Measurements from ENCODE around the gene GNAS. TPM values are rescaled to one million over a fixed set of nuclear protein-coding genes. Genes with fewer than 3 reads are reported as not detected.

The GNAS gene
- total RNA-seq, 1 donor from 2014 or later: 744 TPM

DNA sequence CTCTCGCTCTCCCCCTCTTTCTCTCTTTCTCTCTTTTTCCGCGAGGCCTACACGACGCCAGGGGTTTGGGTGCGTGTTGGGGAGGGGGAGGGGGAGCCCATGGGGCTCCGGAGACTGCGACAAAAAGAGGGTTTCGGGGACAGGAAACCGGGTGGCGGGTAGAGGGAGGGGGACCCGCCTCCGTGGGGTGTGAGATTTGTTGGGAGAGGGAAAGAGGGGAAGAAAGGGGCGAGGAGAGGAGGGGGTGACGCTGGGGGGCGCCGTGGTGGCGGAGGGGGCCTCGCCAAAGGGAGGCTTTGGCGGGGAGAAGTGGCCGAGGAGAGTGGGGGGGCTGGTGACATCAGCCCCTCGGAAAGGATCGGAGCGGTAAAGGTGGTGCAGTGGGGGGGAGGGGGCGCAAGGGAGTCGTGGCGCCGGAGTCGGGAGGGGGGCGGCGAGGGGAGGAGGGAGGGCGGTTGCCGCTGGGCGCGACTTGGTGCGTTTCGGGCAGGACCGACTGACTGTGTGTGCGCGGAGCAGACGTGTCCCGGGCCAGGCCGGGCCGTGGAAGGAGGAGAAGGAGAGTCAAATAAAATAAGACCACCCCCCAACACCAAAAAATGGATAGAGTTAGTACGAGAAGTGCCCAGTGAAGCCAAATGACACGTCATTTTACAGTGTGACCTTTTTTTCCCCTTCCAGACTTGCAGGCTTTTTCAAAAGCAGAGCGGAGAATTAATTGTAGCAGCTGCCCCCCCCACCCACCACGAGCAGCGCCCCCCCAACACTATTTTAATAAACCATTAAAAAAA, 39.8 kb downstream of the GNAS start:
- Histone ChIP-seq H3K4me3 (peak overlapping the region; percentile 70), H3K36me3 (peaks cover 7% of the 10 kb centered on the region), H3K4me1 (peaks cover 46% of the 10 kb centered on the region), H3K27ac (peak overlapping the region; percentile 91), H3K9me3 (no peaks in the 10 kb centered on the region), H3K27me3 (ENCODE audit: low read depth) (no peaks in the 10 kb centered on the region)
- TF ChIP-seq, protein P1, sequence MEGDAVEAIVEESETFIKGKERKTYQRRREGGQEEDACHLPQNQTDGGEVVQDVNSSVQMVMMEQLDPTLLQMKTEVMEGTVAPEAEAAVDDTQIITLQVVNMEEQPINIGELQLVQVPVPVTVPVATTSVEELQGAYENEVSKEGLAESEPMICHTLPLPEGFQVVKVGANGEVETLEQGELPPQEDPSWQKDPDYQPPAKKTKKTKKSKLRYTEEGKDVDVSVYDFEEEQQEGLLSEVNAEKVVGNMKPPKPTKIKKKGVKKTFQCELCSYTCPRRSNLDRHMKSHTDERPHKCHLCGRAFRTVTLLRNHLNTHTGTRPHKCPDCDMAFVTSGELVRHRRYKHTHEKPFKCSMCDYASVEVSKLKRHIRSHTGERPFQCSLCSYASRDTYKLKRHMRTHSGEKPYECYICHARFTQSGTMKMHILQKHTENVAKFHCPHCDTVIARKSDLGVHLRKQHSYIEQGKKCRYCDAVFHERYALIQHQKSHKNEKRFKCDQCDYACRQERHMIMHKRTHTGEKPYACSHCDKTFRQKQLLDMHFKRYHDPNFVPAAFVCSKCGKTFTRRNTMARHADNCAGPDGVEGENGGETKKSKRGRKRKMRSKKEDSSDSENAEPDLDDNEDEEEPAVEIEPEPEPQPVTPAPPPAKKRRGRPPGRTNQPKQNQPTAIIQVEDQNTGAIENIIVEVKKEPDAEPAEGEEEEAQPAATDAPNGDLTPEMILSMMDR (IDR thresholded peaks at IDR 0.05): no peak
- ATAC-seq (peak; percentile 38 to 41), DNase-seq (peak; percentile 81)
- intact Hi-C loops (cut with DNase I): no loop called here

DNA sequence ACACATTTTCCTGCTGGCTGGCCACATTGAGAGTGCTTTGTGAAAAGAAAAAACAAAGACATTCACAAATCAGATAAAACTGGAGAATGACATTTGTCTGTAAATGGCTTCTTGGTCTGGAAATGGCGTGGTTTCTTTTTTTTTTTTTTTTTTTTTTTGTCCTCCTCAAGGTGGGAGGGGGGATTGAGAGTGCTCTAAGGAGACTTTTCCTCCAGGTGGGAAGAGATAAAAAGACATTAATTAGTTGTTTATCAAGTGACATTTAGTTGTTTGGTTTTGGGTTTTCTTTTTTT, 40.4 kb downstream of the GNAS start:
- Histone ChIP-seq H3K36me3 (peaks cover 7% of the 10 kb centered on the region), H3K4me3 (peak overlapping the region; percentile 70), H3K9me3 (no peaks in the 10 kb centered on the region), H3K4me1 (peaks cover 51% of the 10 kb centered on the region), H3K27me3 (ENCODE audit: low read depth) (no peaks in the 10 kb centered on the region), H3K27ac (peak overlapping the region; percentile 91)
- ATAC-seq (no peak), DNase-seq (no peak)
- intact Hi-C loops (cut with DNase I): no loop called here
- TF ChIP-seq, protein P1 (IDR thresholded peaks at IDR 0.05): no peak

DNA sequence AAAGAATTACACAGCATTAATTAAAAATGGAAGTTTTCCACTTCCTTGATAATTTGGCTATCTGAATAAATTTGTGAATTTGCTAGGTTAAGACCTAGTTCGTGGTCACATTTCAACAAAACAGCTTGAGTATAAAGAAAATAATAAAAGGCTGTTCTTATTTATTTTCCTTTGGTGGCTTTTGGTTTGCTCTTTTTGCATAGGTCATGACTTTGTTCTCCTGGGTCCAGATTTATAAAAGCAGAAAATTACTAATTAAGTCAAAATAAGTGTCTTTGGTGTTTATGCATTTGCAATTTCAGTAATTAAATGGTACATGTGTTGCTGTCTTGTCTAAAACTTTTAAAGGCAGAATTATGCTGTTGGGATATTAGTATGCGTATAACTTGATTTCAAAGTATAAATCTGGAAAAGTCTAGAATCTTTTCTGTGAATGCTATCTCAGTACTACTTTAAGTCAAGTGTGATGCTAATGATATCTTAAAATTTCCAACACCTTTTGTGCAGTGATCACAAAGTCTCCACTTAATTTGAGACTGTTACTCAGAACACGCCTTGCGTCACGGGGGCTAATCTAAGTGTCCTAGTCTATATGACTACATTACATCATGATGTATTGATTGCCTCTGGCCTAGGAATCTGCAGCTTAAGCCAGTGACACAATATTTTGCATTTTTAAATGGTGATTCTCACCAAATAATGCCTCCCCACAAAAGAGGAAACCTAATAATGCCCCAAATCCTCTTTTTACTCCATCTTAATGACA, 41.0 kb downstream of the GNAS start:
- TF ChIP-seq, protein P1 (IDR thresholded peaks at IDR 0.05): no peak
- H3K4me1 ChIP-seq: peaks cover 58% of the 10 kb centered on the region
- peak overlapping the region; percentile 70 for H3K4me3 ChIP-seq
- H3K27ac ChIP-seq: no peak overlapping the region
- H3K36me3 ChIP-seq: peaks cover 11% of the 10 kb centered on the region
- no peak for DNase-seq
- no peak for ATAC-seq
- no peaks in the 10 kb centered on the region for H3K27me3 ChIP-seq (ENCODE audit: low read depth)
- intact Hi-C loops (cut with DNase I): no loop called here
- no peaks in the 10 kb centered on the region for H3K9me3 ChIP-seq

DNA sequence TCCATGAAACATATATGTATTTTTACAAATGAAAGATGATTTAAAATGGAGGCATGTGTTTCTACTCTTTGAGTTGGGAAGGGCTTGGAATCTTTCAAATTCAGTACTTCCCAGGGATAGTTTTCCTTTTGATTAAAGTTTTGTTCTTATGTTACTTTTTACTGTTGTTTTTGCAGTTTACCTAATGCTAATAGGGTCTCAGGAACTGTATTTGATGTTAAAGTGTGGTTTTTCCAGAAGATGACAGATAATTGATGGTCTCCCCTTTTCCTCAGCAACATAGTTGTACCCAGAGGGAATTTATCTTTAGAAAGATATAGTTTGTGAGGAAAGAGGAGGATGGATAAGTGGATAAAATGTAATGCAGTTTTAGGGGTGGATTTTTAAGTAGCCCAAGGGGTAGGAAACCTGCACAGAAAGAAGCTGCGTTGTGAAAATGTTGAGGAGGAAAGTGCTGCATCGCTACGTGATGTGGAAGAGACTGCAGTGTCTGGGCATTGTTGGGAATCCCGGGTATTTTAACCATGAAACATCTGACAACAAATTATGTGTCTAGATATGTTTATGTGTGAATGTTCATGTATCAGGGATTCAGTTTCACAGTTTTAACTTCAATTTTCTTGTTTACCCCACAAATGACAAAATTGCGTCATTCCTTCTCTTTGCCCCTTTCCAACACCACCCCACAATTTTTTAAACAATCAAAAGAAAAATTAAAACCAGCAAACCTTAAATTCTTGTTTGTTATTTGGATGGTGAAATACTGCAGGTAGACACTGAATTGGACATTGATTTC, 42.3 kb downstream of the GNAS start:
- TF ChIP-seq, protein P1 (IDR thresholded peaks at IDR 0.05): no peak
- Histone ChIP-seq H3K9me3 (no peaks in the 10 kb centered on the region), H3K4me1 (peaks cover 64% of the 10 kb centered on the region), H3K27me3 (ENCODE audit: low read depth) (no peaks in the 10 kb centered on the region), H3K4me3 (peak overlapping the region; percentile 6), H3K36me3 (peaks cover 19% of the 10 kb centered on the region), H3K27ac (no peak overlapping the region)
- DNase-seq: no peak
- ATAC-seq: no peak
- intact Hi-C loops (cut with DNase I): no loop called here

GRCh38 chr20:58895448-58896180, 43.1 kb downstream of the GNAS start:
- H3K36me3 ChIP-seq: peaks cover 25% of the 10 kb centered on the region
- no peak overlapping the region for H3K27ac ChIP-seq
- no peaks in the 10 kb centered on the region for H3K27me3 ChIP-seq (ENCODE audit: low read depth)
- DNase-seq (no peak), ATAC-seq (no peak)
- intact Hi-C loops (cut with DNase I): no loop called here
- TF ChIP-seq, protein P1 (IDR thresholded peaks at IDR 0.05): no peak
- no peak overlapping the region for H3K4me3 ChIP-seq
- H3K4me1 ChIP-seq: peaks cover 71% of the 10 kb centered on the region
- no peaks in the 10 kb centered on the region for H3K9me3 ChIP-seq

Measured in lower lobe of right lung (tissue), 2 donors.